HG03354 (cell line): ENCODE results near the gene RCBTB1.
"Not testable (repeated sequence)": the region's sequence is repeated elsewhere in the genome, so short reads cannot be mapped to it uniquely, and the experiment has no call there.

Experiments
- ATAC-seq: cut with Tn5 transposase; IDR thresholded peaks from one replicate; pipeline ENCODE4 v1.9.1; 2021; ENCODE audit warnings: mild to moderate bottlenecking; ENCODE audit not compliant: unreplicated experiment, poor library complexity, severe bottlenecking

Gene RCBTB1

DNA sequence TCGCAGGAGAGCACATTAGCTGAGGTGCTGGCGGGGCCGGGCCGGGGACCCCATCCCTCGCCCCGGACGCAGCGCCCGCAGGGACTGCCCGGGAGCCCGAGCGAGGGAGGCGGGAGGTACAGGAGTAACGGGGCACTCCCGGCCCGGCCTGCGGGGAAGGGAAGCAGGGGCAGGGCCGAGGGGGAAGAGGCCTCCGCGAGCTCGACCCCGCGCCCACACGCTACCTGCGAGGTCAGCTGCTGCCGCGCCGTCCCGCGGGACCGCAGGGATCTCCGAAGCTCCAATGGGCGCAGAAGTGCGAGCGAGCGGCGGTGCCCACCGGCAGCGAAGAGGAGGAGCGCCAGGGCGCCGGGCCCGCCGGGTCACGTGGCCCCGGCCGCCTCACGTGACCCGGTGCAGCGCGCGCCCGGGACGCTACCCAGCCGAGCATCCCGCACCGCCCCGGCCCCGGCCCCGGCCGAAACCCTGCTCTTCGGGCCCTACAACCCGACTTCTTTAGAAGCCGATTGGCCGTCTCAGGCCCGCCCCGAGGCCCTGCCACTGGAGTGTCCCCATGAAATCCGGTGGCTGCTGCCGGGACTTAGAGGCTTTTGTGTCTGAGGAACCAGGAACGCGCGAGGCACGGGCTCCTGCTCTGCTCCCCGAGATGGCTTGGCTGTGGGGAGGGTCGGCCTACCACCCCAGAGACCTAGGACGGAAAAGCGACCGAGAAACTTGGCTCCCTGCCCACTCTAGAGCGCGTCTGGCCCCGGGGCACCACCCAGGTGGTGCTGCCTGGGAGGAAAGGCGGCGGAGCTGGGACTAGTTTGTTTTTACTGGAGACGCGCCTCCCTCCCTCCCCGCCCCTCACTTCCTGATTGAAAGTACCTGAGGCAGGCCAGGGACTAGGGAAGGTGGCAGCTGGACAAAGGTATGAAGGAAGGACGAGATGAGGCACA lies at the start of gene RCBTB1:
Gene RCBTB1, minus strand, starts transcription at position 339 of the 938 bp plus-strand sequence. CDS start 18,279 bp downstream, outside the sequence.
- ATAC-seq: peak; percentile 95

DNA sequence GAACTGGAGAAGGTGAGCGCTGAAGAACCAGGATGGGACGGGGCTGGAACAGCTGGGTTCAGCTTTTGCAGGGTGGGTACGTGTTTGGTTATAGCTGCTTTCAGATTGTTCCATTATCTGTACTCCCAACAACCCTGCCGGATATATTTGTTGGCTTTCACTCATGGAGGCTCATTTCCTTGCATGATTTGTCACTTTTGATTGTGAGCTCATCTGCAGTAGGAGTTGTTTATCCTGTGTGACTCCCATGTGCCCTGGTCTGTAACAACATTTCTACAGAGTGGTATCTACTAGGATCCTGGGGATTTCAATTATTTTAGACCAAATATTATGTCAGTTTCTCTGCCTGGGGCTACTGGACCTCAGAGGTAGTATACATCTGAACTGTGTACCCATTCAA lies 48.4 kb upstream of the RCBTB1 start:
- ATAC-seq: no peak

DNA sequence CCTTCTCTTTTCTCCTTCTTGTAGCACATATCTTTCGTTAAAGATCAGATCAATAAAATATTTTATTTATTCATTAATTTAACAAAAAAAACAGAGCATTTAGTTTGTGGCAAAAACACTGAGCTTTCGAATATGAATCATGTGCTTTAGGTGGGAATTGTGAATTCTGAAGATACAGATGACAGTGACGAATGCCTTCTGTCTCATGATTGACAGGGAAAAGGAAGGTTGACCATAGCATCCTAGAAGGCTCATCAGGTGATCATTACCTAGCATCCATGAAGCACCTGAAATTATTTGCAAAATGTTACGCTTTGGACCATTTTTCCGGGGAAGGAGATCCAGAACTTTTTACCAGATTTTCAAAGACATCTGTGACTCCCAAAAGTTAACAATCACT lies 46.8 kb upstream of the RCBTB1 start:
- no peak for ATAC-seq

DNA sequence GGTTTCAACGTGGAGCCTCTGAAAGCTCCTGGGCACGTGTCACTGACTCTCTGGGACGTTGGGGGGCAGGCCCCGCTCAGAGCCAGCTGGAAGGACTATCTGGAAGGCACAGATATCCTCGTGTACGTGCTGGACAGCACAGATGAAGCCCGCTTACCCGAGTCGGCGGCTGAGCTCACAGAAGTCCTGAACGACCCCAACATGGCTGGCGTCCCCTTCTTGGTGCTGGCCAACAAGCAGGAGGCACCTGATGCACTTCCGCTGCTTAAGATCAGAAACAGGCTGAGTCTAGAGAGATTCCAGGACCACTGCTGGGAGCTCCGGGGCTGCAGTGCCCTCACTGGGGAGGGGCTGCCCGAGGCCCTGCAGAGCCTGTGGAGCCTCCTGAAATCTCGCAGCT lies 45.2 kb upstream of the RCBTB1 start:
- no peak for ATAC-seq

DNA sequence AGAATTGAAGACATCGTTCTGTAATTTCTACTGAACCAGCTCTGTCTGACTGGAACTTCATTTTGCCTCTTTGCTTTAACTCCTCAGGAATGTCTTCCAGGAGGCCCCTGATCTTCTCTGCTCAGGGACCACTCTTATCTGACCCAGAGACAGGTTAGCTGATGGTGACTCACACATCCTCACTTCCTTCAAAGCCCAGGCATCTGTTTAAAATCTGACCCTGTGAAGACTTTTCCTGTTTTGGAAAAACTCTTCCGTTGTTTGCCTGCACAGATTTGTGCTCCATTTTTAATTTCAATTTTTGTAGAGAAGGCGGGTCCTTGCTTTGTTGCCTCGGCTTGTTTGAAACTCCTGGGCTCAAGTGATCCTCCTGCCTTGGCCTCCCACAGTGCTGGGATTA lies 44.6 kb upstream of the RCBTB1 start:
- no peak for ATAC-seq

DNA sequence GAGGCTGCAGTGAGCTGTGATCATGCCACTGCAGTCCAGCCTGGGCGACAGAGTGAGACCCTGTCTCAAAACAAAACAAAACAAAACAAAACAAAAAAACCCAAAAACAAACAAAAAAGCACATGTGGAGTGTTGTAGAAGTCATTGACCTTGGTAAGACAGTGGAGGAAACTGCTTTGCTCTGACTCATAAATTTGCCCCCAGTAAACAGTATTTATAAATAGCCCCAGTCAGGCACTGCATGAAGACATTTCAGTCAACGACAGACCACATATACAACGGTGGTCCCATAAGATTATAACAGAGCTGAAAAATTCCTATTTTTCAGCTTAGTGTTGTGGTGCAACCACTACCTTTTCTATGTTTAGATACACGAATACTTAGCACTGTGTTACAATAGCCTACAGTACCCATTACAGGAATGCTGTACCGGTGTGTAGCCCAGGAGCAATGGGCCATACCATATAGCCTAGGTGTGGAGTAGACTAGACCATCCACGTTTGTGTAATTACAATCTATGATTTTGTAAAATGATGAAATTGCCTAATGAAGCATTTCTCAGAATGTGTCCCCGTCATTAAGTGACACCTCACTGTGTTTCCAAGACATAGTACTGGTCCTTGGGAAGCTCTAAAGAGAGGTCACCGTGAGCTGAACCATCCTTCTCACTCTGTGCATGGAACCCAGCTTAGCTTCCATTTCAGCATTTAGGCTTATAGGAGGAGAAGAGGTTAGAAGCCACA lies 44.0 kb upstream of the RCBTB1 start:
- no peak for ATAC-seq

DNA sequence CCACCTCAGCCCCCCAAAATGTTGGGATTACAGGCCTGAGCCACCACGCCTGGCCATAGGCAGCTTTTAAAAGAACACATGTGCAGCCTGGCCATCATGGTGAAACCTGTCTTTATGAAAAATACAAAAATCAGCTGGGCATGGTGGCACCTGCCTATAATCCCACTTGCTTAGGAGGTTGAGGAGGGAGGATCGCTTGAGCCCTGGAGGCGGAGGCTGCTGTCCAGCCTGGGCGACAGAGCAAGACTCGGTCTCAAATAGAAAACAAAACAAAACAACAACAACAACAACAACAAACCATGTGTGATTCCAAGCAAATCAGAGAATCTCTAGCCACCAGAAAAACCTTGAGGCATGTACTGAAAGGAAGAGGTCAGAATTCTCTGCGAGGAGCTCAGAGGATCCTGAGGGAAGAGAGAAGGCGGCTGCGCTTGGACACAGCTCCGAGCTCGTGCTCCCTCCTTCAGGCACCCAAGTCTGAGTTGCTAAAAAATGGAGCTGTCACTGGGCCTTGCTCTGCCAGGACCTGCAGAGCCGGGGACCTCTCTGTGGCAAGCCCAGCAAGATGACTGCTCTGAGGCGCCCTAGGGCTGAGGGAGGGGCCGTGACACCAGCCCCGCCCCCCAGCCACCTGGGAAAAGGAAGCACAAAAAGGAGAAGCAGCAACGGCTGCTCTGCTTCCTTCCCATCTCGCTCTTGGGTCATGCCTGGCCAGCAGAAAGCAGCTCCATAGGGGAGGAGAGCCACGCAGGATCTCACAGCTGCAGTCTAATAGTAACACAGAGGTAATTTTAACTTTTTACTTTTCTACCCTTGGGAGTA lies 42.7 kb upstream of the RCBTB1 start, which contains the start of gene ARL11:
Gene ARL11, plus strand, starts transcription at position 677 of the 822 bp plus-strand sequence. CDS start 1,941 bp downstream, outside the sequence.
- peak; percentile 93 for ATAC-seq

DNA sequence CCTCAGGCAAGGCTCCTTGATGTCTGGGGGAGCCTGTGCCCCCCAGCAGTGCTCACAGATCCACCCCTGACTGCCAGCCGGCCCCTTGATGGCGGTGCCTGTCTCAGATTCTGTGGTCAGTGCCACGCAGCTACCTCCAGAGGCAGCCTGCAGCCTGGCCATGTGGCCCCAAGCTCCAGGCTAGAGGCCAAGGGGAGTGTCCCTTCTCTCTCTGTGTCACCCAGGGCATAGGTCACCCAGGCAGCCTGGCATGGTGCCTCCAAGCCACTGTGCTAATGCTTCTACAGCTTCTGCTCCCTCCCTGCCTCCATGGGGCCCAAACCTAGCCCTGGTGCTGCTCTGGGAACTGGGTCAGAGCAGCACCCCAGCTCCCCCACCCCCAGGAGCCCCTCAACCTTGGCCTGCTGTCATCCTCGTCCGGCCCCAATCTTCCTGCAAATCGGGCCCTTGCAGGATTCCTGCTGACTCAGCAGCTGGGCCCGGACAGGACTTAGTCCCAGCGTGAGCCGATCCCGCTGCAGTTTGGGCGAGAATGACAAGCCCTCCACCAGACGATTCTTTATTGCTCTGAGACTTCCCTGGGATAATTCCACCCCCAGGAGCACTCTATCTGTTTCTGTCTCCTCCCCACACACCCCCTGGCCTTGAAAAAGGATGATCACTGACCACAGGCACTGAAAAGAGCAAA lies 40.2 kb upstream of the RCBTB1 start:
- ATAC-seq: no peak

DNA sequence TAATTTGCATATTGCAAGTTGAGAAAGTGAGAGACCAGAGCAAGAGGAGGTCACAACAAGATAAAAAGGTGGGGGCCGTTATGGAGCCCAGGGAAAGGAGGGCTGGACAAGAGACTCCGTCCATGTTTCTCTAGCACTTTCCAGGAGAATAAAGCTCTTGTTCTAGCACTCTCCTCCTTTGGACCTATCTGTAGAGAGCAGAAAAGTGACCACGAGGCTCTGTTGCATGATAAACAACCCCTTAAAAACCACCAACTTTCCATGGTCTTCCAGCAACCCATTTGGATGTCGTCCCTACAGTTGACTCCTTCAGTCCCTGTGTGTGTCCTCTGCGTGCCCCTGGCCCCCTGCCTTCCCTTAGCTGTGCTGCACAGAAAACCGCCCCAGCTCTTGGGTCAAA lies 38.9 kb upstream of the RCBTB1 start:
- ATAC-seq: no peak

DNA sequence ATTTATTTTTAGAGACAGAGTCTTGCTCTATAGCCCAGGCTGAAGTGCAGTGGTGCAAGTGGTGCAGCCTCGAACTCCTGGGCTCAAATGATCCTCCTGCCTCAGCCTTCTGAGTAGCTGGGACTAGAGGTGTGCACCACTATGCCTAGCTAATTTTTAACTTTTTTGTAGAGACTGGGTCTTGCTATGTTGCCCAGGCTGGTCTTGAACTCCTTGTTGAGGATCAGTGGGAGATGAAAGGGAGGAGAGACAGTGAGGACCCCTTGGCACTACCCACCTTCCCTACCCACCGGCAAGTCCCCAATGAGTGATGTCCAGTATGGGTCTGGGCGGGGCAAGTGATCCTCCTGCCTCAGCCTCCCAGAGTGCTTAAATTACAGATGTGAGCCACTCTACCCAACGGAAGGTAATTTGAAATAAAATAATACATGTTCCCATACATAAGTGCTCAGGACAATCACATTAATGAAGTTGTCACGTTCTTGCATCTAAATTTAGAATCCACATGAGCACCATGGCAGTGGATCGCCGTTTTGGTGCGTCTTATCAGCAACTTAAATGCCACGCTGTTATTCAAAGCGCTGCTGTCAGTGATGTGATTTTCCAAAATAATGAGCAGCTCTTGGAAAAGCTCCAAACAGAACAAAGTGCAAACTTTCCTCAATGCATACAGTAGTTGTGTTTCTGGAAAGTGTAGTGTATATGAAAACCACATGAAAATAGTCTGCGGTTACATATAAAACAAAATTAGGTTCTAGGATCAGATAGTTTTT lies 37.0 kb upstream of the RCBTB1 start:
- no peak for ATAC-seq

DNA sequence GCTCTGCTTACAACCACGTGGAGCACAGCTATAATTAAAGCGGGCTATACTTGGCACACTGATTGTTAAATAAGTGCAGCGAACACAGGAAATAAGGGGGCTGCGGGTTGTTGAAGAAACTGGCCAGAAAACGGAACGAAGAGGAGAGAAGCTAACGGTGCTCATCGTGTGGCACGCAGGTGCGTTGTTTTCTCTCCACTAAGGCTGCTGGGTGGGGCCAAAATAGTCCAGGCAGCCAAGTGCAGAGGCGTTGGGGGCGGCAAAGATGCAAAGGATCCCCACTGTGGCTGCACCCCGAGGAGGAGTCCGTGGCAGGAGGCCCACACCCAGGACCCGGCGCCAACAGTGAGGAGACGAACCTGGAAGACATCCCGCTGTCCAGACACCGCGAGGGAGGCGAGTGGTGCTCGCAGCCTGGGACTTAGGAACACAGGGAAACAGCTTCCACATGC lies 34.8 kb upstream of the RCBTB1 start:
- peak; percentile 88 for ATAC-seq

DNA sequence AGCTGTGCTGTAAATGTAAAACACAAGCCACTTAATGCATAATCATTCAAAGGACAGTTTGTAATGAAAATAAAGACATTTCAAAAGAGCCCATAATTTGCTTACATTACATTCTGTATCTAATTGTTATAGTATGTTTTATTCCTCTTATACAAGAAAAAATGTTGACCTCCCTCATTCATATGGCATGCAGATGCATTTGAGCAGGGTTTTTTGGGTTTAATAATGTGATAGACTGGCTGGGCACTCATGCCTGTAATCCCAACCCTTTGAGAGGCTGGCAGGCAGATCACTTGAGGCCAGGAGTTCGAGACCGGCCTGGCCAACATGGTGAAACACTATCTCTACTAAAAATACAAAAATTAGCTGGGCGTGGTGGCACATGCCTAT lies 31.3 kb upstream of the RCBTB1 start:
- no peak for ATAC-seq

DNA sequence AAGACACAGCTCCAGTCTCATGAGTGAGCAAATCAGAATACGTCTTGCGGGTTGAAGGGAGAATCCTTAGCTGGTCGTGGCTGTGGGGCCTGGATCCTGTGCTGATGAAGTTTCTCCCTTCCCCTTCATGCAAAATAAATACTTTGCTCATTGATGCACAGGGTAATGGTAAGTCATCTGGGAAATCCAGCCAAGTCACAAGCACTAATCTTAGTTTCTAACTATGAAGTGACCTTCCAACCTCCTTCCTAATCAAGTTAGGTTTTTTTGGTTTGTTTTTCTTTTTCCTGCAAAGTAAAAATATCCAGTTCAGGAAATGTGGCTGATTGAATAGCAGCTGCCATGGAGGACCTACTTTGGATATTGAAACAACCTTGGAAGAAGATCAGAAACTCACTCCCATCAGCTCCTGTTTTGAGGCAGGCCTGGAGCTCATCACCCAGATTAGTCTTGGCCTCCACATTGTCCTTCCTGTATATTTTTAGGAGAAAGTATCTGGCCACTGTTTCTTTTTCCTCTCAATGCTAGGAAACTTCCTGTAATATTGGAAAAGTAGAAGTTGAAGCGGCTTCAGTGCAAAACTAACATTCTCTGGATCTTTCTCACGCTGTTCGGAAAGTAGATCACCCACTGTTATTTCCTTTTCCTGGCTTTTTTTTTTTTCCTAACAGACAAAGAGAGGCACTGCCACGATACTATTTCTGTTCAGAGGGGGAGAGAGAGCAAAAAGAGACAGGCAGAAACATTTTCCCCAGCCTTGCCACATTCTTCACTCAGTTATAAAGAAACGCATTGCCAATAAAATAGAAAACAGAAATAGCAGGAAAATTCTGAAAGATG lies 30.7 kb upstream of the RCBTB1 start:
- no peak for ATAC-seq

DNA sequence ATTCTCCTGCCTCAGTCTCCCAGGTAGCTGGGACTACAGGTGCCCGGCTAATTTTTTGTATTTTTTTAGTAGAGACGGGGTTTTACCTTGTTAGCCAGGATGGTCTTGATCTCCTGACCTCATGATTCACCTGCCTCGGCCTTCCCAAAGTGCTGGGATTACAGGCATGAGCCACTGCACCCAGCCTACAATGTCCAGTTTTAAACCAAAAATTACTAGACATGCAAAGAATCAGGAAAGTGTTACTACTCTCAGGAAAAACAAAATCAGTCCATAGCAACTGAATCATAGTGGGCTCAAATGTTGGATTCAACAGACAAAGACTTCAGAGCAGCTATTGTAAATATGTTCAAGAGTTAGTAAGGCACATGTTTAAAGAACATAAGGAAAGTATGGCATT lies 26.7 kb upstream of the RCBTB1 start:
- ATAC-seq: not testable (repeated sequence)

DNA sequence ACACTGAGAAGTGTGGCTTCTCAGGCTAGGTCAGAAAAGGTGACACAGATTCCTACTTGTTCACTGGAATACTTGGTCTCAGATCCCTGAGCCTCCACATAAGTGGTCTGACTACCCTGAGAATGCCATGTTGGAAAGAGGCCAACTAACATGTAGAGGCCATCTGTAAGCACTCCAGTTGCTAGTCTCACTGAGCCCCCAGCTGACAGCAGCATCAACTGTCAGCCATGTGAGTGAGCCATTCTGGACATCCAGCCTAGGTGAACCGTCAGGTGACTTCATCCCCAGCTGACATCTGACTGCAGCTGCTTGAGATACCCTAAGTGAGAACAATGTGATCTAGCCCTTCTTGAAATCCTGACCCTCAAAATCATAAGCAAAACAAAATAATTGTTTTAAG lies 24.8 kb upstream of the RCBTB1 start:
- no peak for ATAC-seq

DNA sequence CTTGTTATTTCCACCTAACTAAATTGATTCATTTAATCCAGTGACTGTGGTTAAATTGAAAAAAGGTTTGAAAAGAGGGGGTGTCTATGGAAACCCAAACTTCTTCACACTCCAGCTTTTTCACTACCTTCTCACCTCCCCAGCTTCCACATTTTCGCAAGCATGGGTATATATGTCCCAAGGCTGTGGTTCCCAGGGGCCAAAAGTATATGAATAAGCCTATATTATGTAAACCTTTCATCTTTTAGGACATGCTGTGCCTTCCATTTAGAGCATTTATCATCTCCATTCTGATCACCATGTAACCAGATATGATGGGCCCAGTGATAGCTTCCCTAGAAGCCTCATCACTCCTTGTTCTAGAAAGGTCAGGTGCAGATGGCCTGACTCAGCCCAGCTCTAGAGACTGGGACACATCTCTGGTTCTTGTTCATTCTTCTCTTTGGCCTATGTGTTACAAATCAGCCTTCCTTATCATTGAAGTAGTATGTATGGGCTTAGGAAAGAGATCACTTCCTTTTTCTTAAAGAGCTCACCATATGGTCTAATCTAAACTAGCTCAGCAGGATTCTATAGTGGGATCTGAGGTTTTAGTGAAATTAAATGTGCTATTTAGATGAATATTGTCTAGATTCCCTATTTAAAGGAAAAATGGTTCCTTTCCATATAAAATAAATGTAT lies 23.4 kb upstream of the RCBTB1 start:
- ATAC-seq: no peak

DNA sequence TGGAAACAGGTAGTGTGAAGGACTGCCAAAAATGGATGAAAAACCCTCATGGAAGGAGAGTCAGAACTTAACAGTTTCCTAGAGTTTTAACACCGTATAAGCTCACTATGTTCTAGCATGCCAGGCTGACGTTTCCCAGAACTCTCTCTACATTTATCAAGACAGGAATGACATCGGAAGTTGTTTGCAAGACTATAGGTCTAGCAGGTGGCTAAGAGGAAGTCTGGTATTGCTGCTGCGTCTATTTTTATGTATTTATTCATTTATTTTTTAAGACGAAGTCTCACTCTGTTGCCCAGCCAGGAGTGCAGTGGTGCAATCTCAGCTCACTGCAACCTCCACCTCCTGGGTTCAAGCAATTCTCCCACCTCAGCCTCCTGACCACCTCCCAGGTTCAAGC lies 22.4 kb upstream of the RCBTB1 start:
- no peak for ATAC-seq
